OCI-LY7 (cell line): ENCODE data around the gene C21orf91.

Source experiments
- CTCF ChIP-seq: fragments of 200-600 bp; sonication (generic); conservative IDR thresholded peaks from 2 replicates; pipeline ENCODE4 v1.5.1; 2014; ENCODE audit warnings: mild to moderate bottlenecking, antibody characterized with exemption, low read length, moderate library complexity, mixed read lengths
- EZH2phosphoT487 ChIP-seq: fragments of 200-600 bp; sonication (generic); IDR thresholded peaks from 2 replicates; pipeline ENCODE4 v1.6.1; 2018; ENCODE audit warnings: low read depth, borderline replicate concordance, mild to moderate bottlenecking, mixed run types, antibody characterized with exemption, low read length, moderate library complexity, mixed read lengths

- TF ChIP-seq CTCF (no peak), EZH2phosphoT487 (no peak)
Observed at GRCh38 chr21:17753736-17754135, 65.4 kb downstream of the C21orf91 start.
